HCEC 1CT (cell line): ENCODE data around the gene PDK3.

Experiments
- DNase-seq: peaks from one replicate; pipeline ENCODE4 v3.0.0-alpha.2; 2017

The PDK3 gene

GRCh38 chrX:24563291-24564010 lies 98.4 kb downstream of the PDK3 start:
- DNase-seq, result no peak

GRCh38 chrX:24566240-24566639 lies 101.2 kb downstream of the PDK3 start:
- no peak for DNase-seq

- DNase-seq, result no peak
Measured at GRCh38 chrX:24567169-24567568, 102.1 kb downstream of the PDK3 start.

- no peak for DNase-seq
Measured at GRCh38 chrX:24574743-24575142, 109.7 kb downstream of the PDK3 start.

GRCh38 chrX:24575496-24575895 lies 110.4 kb downstream of the PDK3 start:
- no peak for DNase-seq

GRCh38 chrX:24577091-24577490 lies 112.0 kb downstream of the PDK3 start:
- DNase-seq, result no peak
